HEK293 (cell line): ENCODE data around the gene GOLT1A.

Source experiments
- ZNF146 ChIP-seq: fragments of 450-650 bp; formaldehyde crosslinking; IDR thresholded peaks from 2 replicates; pipeline ENCODE4 v1.5.1; 2016; ENCODE audit warnings: missing biosample characterization, missing genetic modification characterization
- ZNF660 ChIP-seq: fragments of 450-650 bp; IDR thresholded peaks from 2 replicates; pipeline ENCODE4 v1.5.1; 2018; ENCODE audit warnings: missing biosample characterization, mild to moderate bottlenecking, missing genetic modification characterization
- TF ChIP-seq, protein P1 (sequence below): fragments of 450-650 bp; formaldehyde crosslinking; IDR thresholded peaks from 2 replicates; pipeline ENCODE4 v1.5.1; 2016; ENCODE audit warnings: missing biosample characterization, missing genetic modification characterization
- TF ChIP-seq, protein P2 (sequence below): fragments of 450-650 bp; formaldehyde crosslinking; IDR thresholded peaks from 2 replicates; pipeline ENCODE4 v1.5.1; 2016; ENCODE audit warnings: missing biosample characterization, missing genetic modification characterization, low read depth
- TF ChIP-seq, protein P3 (sequence below): fragments of 450-650 bp; formaldehyde crosslinking; IDR thresholded peaks from 2 replicates; pipeline ENCODE4 v1.5.1; 2016; ENCODE audit warnings: missing biosample characterization, missing genetic modification characterization

DNA sequence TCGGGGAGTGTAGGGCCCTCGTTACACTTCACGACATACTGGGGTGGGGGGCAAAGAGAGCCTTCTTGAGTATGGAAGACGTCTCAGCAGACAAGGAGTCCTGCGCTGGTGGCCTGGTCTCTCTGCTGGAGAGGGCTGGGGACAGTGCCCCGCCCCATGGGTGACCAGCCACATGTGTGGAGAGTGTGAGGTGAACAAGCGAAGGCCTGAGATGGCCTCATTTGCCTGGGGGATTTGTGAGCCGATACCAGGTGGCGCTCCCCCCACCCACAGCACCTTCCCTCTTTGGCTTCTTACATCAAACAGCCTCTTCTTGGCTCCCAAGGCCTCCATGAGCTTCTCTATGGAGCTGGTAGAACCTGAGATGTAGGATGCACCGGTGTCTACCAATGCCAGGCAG lies 57.9 kb downstream of the GOLT1A start:
- no peak for TF ChIP-seq ZNF660 (tag by site-specific recombination)
- TF ChIP-seq, protein P1, sequence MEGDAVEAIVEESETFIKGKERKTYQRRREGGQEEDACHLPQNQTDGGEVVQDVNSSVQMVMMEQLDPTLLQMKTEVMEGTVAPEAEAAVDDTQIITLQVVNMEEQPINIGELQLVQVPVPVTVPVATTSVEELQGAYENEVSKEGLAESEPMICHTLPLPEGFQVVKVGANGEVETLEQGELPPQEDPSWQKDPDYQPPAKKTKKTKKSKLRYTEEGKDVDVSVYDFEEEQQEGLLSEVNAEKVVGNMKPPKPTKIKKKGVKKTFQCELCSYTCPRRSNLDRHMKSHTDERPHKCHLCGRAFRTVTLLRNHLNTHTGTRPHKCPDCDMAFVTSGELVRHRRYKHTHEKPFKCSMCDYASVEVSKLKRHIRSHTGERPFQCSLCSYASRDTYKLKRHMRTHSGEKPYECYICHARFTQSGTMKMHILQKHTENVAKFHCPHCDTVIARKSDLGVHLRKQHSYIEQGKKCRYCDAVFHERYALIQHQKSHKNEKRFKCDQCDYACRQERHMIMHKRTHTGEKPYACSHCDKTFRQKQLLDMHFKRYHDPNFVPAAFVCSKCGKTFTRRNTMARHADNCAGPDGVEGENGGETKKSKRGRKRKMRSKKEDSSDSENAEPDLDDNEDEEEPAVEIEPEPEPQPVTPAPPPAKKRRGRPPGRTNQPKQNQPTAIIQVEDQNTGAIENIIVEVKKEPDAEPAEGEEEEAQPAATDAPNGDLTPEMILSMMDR (tag by site-specific recombination), result no peak
- TF ChIP-seq ZNF146 (tag by site-specific recombination), result no peak
- TF ChIP-seq, protein P2, sequence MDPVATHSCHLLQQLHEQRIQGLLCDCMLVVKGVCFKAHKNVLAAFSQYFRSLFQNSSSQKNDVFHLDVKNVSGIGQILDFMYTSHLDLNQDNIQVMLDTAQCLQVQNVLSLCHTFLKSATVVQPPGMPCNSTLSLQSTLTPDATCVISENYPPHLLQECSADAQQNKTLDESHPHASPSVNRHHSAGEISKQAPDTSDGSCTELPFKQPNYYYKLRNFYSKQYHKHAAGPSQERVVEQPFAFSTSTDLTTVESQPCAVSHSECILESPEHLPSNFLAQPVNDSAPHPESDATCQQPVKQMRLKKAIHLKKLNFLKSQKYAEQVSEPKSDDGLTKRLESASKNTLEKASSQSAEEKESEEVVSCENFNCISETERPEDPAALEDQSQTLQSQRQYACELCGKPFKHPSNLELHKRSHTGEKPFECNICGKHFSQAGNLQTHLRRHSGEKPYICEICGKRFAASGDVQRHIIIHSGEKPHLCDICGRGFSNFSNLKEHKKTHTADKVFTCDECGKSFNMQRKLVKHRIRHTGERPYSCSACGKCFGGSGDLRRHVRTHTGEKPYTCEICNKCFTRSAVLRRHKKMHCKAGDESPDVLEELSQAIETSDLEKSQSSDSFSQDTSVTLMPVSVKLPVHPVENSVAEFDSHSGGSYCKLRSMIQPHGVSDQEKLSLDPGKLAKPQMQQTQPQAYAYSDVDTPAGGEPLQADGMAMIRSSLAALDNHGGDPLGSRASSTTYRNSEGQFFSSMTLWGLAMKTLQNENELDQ (tag by site-specific recombination), result no peak
- TF ChIP-seq, protein P3, sequence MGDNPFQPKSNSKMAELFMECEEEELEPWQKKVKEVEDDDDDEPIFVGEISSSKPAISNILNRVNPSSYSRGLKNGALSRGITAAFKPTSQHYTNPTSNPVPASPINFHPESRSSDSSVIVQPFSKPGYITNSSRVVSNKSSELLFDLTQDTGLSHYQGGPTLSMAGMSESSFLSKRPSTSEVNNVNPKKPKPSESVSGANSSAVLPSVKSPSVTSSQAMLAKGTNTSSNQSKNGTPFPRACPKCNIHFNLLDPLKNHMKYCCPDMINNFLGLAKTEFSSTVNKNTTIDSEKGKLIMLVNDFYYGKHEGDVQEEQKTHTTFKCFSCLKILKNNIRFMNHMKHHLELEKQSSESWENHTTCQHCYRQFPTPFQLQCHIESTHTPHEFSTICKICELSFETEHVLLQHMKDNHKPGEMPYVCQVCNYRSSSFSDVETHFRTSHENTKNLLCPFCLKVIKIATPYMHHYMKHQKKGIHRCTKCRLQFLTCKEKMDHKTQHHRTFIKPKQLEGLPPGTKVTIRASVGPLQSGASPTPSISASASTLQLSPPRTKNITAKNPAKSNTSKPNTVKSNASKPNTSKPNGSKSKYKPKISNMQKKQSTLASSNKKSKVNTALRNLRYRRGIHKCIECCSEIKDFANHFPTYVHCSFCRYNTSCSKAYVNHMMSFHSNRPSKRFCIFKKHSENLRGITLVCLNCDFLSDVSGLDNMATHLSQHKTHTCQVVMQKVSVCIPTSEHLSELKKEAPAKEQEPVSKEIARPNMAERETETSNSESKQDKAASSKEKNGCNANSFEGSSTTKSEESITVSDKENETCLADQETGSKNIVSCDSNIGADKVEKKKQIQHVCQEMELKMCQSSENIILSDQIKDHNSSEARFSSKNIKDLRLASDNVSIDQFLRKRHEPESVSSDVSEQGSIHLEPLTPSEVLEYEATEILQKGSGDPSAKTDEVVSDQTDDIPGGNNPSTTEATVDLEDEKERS (tag by site-specific recombination), result no peak
